ENCODE results near the gene MGAT5B.

MGAT5B gene

DNA sequence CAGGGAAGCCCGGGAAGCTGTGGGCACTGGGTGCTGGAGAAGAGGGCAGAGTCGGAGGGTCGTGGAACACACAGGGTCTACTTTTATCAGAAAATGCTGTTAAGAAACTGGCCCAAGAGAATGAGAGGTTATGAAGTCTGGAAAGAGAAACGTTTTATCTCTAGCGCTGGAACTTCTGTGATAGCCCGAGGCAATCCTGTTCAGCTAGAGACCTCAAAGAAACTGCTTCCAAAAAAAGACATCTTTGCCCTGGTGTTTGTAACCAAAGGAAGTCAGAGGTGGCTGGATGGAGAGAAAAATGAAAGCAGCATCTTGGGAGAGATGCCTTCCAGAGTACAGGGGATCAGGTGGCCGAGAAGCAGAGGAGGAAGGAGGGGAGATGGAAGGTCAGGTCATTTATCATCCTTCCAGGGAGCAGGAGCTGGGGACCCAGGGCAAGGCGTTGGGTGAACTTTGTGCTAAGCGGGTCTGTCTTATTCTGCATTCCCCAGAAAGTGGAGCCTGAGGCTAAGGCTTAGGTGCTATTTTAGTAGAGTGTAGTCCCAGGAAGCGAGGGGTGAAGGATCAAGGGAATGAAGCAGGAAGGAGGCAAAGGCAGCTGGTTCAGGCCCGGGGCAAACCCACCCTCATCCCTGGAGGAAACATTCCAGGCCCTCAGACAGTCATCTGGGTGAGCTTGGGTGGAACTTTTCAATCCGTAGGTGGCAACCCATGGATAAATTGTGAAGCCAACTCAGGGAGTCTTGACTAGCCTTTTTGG lies 66.5 kb downstream of the MGAT5B start:
- H3K9me3 Mint-ChIP-seq, result no peaks in the 10 kb centered on the region
- no peaks in the 10 kb centered on the region for H3K27me3 Mint-ChIP-seq
- H3K36me3 Mint-ChIP-seq, result no peaks in the 10 kb centered on the region
- no peaks in the 10 kb centered on the region for H3K4me1 Mint-ChIP-seq
- no peak overlapping the region for H3K4me3 Mint-ChIP-seq
- no peak overlapping the region for H3K27ac Mint-ChIP-seq

GRCh38 chr17:76935331-76935730 lies 67.1 kb downstream of the MGAT5B start:
- no peaks in the 10 kb centered on the region for H3K27me3 Mint-ChIP-seq
- H3K4me1 Mint-ChIP-seq, result no peaks in the 10 kb centered on the region
- H3K36me3 Mint-ChIP-seq, result no peaks in the 10 kb centered on the region
- H3K4me3 Mint-ChIP-seq, result no peak overlapping the region
- H3K27ac Mint-ChIP-seq, result no peak overlapping the region
- H3K9me3 Mint-ChIP-seq, result no peaks in the 10 kb centered on the region

- no peaks in the 10 kb centered on the region for H3K36me3 Mint-ChIP-seq
- H3K4me3 Mint-ChIP-seq, result no peak overlapping the region
- H3K27ac Mint-ChIP-seq, result no peak overlapping the region
- H3K27me3 Mint-ChIP-seq, result no peaks in the 10 kb centered on the region
- H3K9me3 Mint-ChIP-seq, result no peaks in the 10 kb centered on the region
- no peaks in the 10 kb centered on the region for H3K4me1 Mint-ChIP-seq
Observed at GRCh38 chr17:76937238-76937637, 69.0 kb downstream of the MGAT5B start.

- no peak overlapping the region for H3K4me3 Mint-ChIP-seq
- no peaks in the 10 kb centered on the region for H3K4me1 Mint-ChIP-seq
- no peaks in the 10 kb centered on the region for H3K9me3 Mint-ChIP-seq
- peak overlapping the region; percentile 23 for H3K27ac Mint-ChIP-seq
- H3K27me3 Mint-ChIP-seq, result no peaks in the 10 kb centered on the region
- H3K36me3 Mint-ChIP-seq, result no peaks in the 10 kb centered on the region
Observed at GRCh38 chr17:76938009-76938408, 69.8 kb downstream of the MGAT5B start.

DNA sequence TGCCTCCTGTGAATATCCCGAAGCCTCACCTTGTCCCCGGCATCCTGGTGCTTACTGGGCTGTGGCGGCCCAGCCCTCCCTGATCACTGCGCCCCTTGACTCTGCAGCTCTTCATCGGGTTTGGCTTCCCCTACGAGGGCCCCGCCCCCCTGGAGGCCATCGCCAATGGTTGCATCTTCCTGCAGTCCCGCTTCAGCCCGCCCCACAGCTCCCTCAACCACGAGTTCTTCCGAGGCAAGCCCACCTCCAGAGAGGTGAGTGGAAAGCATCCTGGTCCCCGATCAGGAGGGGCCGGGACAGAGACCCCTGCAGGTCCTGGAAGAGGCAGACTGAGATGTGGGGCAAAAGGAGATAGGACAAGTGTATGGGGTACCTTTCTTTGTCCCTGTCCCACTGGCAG lies 72.1 kb downstream of the MGAT5B start:
- Mint-ChIP-seq H3K4me1 (no peaks in the 10 kb centered on the region), H3K27me3 (no peaks in the 10 kb centered on the region), H3K9me3 (no peaks in the 10 kb centered on the region), H3K27ac (no peak overlapping the region), H3K36me3 (no peaks in the 10 kb centered on the region), H3K4me3 (no peak overlapping the region)

- Mint-ChIP-seq H3K27ac (no peak overlapping the region), H3K4me1 (no peaks in the 10 kb centered on the region), H3K9me3 (no peaks in the 10 kb centered on the region), H3K4me3 (no peak overlapping the region), H3K36me3 (no peaks in the 10 kb centered on the region), H3K27me3 (no peaks in the 10 kb centered on the region)
Observed at GRCh38 chr17:76940738-76941350, 72.6 kb downstream of the MGAT5B start.

GRCh38 chr17:76943202-76943601 lies 75.0 kb downstream of the MGAT5B start:
- Mint-ChIP-seq H3K4me1 (no peaks in the 10 kb centered on the region), H3K27ac (no peak overlapping the region), H3K4me3 (no peak overlapping the region), H3K9me3 (no peaks in the 10 kb centered on the region), H3K27me3 (no peaks in the 10 kb centered on the region), H3K36me3 (no peaks in the 10 kb centered on the region)

DNA sequence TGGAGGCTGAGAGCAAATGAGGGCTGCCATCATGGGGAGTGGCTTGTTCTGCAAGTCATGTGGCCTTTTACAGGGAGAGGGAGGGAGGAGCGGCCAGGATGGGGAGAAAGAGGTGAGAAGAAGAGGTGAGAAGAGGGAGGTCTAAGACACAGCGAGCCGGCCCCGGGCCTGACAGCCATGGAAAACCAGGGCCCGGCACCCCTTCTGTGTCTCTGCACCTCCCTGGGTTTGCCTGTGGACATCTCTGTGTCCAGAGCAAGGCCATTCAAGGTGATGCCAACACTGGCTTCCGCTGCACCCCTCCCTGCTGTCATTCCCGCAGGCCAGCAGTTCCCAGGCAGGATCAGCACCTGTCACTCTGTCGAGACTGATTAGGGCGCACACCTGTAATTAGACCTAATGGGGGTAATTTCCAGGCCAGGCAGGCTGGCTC lies 75.6 kb downstream of the MGAT5B start:
- no peak overlapping the region for H3K4me3 Mint-ChIP-seq
- H3K36me3 Mint-ChIP-seq, result no peaks in the 10 kb centered on the region
- H3K4me1 Mint-ChIP-seq, result no peaks in the 10 kb centered on the region
- H3K9me3 Mint-ChIP-seq, result no peaks in the 10 kb centered on the region
- H3K27ac Mint-ChIP-seq, result no peak overlapping the region
- H3K27me3 Mint-ChIP-seq, result no peaks in the 10 kb centered on the region

DNA sequence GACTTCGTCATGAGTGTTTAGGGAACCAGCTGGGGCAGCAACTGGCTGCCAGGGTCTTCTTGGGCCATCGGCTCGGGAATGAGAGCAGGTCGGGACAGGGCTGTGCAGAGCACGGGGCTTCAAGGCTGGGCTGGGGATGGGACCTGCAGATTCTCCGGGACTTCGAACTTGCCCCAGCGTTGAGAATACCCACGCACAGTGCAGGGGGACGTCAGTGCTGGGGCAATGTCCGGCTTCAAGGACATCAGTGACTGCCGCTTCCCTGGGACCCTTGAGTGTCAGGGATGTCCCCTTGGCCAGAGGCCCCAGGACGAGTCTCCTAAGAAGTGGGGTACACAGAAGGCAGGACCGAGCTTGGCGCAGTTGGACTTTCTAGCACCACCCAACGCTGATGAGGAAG lies 76.3 kb downstream of the MGAT5B start:
- Mint-ChIP-seq H3K4me3 (no peak overlapping the region), H3K36me3 (no peaks in the 10 kb centered on the region), H3K27ac (peak overlapping the region; percentile 30)

GRCh38 chr17:76946111-76946771 lies 78.0 kb downstream of the MGAT5B start:
- no peaks in the 10 kb centered on the region for H3K36me3 Mint-ChIP-seq
- H3K9me3 Mint-ChIP-seq, result no peaks in the 10 kb centered on the region
- no peak overlapping the region for H3K27ac Mint-ChIP-seq
- no peaks in the 10 kb centered on the region for H3K27me3 Mint-ChIP-seq
- H3K4me1 Mint-ChIP-seq, result no peaks in the 10 kb centered on the region
- no peak overlapping the region for H3K4me3 Mint-ChIP-seq

More for the DNA sequence above, 76.3 kb downstream of the MGAT5B start:
- Mint-ChIP-seq H3K9me3 (no peaks in the 10 kb centered on the region), H3K27me3 (no peaks in the 10 kb centered on the region), H3K4me1 (no peaks in the 10 kb centered on the region)

DNA sequence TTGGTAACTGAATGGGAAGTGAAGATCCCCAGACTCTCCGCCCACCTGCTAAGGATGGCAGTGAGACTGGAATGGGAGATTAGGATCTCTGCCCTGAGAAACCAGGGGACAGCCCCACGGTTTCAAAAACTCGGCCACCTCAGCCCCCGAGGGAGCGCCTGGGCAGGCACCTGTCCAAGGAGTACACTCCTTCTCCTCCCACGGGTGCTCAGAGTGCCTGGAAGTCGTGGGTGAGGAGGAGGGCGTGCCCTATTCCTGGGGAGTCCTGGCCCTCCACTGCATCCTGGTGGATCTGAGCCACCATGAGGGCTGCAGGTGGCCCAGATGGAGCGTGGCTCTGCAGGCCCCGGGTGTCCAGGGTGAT lies 78.5 kb downstream of the MGAT5B start:
- H3K9me3 Mint-ChIP-seq, result no peaks in the 10 kb centered on the region
- no peak overlapping the region for H3K27ac Mint-ChIP-seq
- no peak overlapping the region for H3K4me3 Mint-ChIP-seq
- H3K4me1 Mint-ChIP-seq, result no peaks in the 10 kb centered on the region
- H3K27me3 Mint-ChIP-seq, result no peaks in the 10 kb centered on the region
- H3K36me3 Mint-ChIP-seq, result no peaks in the 10 kb centered on the region

DNA sequence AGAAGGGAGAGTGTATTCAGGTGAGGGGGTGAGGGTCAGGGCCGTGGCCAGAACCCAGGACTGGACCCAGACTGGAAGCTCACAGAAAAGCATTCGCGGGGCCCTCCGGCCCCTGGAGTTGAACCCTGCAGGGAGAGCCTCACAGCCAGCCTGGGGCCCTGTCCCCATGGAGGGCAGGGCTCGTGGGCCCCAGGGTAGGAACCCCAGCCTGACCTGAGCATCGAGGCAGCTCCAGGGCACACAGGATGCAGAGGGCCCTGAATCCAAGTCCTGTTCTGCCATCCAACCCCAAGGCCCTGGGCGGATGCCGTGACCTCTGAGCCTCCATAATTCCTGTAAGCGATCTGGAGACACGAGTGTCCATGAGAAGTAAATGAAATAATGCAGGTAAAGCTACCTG lies 79.1 kb downstream of the MGAT5B start:
- H3K4me3 Mint-ChIP-seq, result no peak overlapping the region
- H3K27ac Mint-ChIP-seq, result no peak overlapping the region
- H3K36me3 Mint-ChIP-seq, result no peaks in the 10 kb centered on the region
- no peaks in the 10 kb centered on the region for H3K4me1 Mint-ChIP-seq
- no peaks in the 10 kb centered on the region for H3K9me3 Mint-ChIP-seq
- H3K27me3 Mint-ChIP-seq, result no peaks in the 10 kb centered on the region

DNA sequence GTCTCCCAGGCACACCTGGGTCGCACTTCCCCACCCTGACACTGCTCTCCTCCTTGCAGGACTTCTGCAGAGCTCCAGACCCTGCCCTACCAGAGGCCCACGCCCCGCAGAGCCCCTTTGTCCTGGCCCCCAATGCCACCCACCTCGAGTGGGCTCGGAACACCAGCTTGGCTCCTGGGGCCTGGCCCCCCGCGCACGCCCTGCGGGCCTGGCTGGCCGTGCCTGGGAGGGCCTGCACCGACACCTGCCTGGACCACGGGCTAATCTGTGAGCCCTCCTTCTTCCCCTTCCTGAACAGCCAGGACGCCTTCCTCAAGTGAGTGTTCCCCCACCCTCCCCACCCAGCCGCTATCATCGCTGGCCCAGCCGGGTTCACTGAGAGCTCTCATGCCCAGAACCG lies 79.6 kb downstream of the MGAT5B start:
- Mint-ChIP-seq H3K36me3 (no peaks in the 10 kb centered on the region), H3K4me3 (no peak overlapping the region), H3K4me1 (no peaks in the 10 kb centered on the region), H3K27ac (no peak overlapping the region), H3K27me3 (no peaks in the 10 kb centered on the region), H3K9me3 (no peaks in the 10 kb centered on the region)

DNA sequence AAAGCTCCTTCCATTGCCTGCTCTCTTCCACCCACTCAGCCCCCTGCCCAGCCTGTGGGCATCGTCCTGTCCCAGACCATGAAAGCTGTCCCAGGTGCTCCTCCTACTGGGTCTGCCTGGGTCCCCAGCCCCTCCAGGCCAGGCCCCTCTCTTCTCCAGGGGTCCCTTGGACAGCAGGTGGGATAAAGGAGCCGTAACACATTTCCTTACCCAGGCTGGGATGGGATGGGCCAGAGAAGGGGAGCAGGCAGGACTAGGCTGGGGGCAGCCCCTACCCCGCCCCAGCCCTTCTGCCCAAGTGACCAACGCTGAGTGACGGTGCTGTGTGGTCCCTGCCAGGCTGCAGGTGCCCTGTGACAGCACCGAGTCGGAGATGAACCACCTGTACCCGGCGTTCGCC lies 80.1 kb downstream of the MGAT5B start:
- no peak overlapping the region for H3K27ac Mint-ChIP-seq

GRCh38 chr17:76948726-76949342 lies 80.6 kb downstream of the MGAT5B start:
- H3K4me3 Mint-ChIP-seq, result no peak overlapping the region
- H3K9me3 Mint-ChIP-seq, result no peaks in the 10 kb centered on the region
- no peak overlapping the region for H3K27ac Mint-ChIP-seq
- H3K36me3 Mint-ChIP-seq, result no peaks in the 10 kb centered on the region
- H3K4me1 Mint-ChIP-seq, result no peaks in the 10 kb centered on the region
- H3K27me3 Mint-ChIP-seq, result no peaks in the 10 kb centered on the region

More for the DNA sequence above, 80.1 kb downstream of the MGAT5B start:
- Mint-ChIP-seq H3K9me3 (no peaks in the 10 kb centered on the region), H3K4me1 (no peaks in the 10 kb centered on the region), H3K4me3 (no peak overlapping the region), H3K36me3 (no peaks in the 10 kb centered on the region), H3K27me3 (no peaks in the 10 kb centered on the region)
